ENCODE measurements around the gene CHRNE. TPM values are rescaled to one million over a fixed set of nuclear protein-coding genes. Genes with fewer than 3 reads are reported as not detected.

The CHRNE gene
- polyA plus RNA-seq, 1 donor from 2014 or later: 0.25 TPM

DNA sequence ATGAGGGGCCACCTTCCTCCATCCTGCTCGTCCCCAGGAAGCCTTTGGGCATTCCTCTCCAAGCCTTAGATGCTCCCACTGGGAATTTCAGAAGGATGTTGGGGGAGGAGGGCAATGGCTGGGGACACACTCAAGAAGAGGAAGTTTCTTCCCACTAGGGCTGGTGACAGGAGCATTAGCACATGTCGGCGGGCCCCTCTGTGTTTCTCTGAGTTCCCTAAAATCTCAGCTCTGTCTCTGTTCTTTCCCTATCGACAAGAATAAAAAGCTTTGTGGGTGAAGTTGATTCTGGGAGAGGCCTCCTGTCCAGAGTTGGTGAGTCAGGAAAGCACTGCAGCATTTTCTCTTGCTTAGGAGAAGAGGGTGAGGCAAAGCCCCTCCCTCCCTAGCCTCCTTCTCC is 23.3 kb downstream of the CHRNE start:
- H3K9ac ChIP-seq (ENCODE audit: low read length): no peak overlapping the region
- no peak overlapping the region for H3K4me2 ChIP-seq (ENCODE audit: low read length)
- no peaks in the 10 kb centered on the region for H3F3A ChIP-seq (ENCODE audit: insufficient read depth, low read length, poor library complexity, severe bottlenecking)
- TF ChIP-seq POLR2AphosphoS5 (IDR thresholded peaks at IDR 0.05) (no peak), REST (IDR thresholded peaks at IDR 0.05; ENCODE audit: borderline replicate concordance) (no peak), EZH2 (IDR thresholded peaks at IDR 0.05; ENCODE audit: borderline replicate concordance, insufficient read depth, low read length, poor library complexity, severe bottlenecking) (no peak), RAD21 (conservative IDR thresholded peaks at IDR 0.05) (no peak), TAF1 (IDR thresholded peaks at IDR 0.05; ENCODE audit: low read depth) (no peak), CTCF (IDR thresholded peaks at IDR 0.05; ENCODE audit: poor library complexity, severe bottlenecking) (no peak), SMC3 (conservative IDR thresholded peaks at IDR 0.05; ENCODE audit: poor library complexity) (no peak), MXI1 (conservative IDR thresholded peaks at IDR 0.05; ENCODE audit: poor library complexity, severe bottlenecking) (no peak), EP300 (conservative IDR thresholded peaks at IDR 0.05; ENCODE audit: poor library complexity, severe bottlenecking) (no peak)
- no peak overlapping the region for H2AFZ ChIP-seq (ENCODE audit: low read depth, low read length)
- H4K20me1 ChIP-seq (ENCODE audit: insufficient read depth): no peaks in the 10 kb centered on the region
- no peaks in the 10 kb centered on the region for H3K9me3 ChIP-seq (ENCODE audit: low read length)
- no peaks in the 10 kb centered on the region for H3K36me3 ChIP-seq (ENCODE audit: insufficient read depth, low read length)
- H3K4me3 ChIP-seq (ENCODE audit: low read length): no peak overlapping the region
- H3K9me2 ChIP-seq (ENCODE audit: insufficient read depth, low read length): no peaks in the 10 kb centered on the region
- H3K79me2 ChIP-seq (replicated peaks; ENCODE audit: insufficient read depth, low read length): no peaks in the 10 kb centered on the region
- H3K27ac ChIP-seq (ENCODE audit: low read length): no peak overlapping the region
- no peaks in the 10 kb centered on the region for H3K27me3 ChIP-seq (ENCODE audit: insufficient read depth, low read depth, low read length)

DNA sequence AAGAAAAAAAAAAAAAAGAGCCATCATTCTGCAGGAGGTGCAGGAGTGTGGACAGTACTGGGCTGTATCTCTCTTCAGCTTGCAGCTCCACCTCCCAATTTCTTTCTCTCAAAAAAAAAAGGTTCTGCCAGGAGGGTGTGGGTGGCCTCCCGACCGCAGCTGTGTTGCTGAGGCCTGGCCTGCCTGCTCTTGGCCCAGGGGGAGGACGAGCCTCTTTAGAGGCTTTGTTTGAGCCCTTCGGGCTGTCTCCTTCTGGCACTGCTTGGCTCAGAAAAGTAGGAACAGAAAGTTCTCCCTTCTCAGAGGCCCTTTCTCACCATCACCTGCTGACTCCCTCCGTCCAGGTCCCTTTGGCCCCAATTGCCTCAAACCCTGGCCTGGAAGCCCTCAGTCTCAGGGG is 25.8 kb downstream of the CHRNE start:
- no peaks in the 10 kb centered on the region for H3K79me2 ChIP-seq (replicated peaks; ENCODE audit: insufficient read depth, low read length)
- no peaks in the 10 kb centered on the region for H4K20me1 ChIP-seq (ENCODE audit: insufficient read depth)
- no peaks in the 10 kb centered on the region for H3K9me2 ChIP-seq (ENCODE audit: insufficient read depth, low read length)
- no peak for TF ChIP-seq SMC3 (conservative IDR thresholded peaks at IDR 0.05; ENCODE audit: poor library complexity)
- TF ChIP-seq EP300 (conservative IDR thresholded peaks at IDR 0.05; ENCODE audit: poor library complexity, severe bottlenecking): no peak
- TF ChIP-seq RAD21 (conservative IDR thresholded peaks at IDR 0.05): no peak
- no peak for TF ChIP-seq MXI1 (conservative IDR thresholded peaks at IDR 0.05; ENCODE audit: poor library complexity, severe bottlenecking)
- no peak for TF ChIP-seq CTCF (IDR thresholded peaks at IDR 0.05; ENCODE audit: poor library complexity, severe bottlenecking)
- TF ChIP-seq EZH2 (IDR thresholded peaks at IDR 0.05; ENCODE audit: borderline replicate concordance, insufficient read depth, low read length, poor library complexity, severe bottlenecking): no peak
- no peak for TF ChIP-seq REST (IDR thresholded peaks at IDR 0.05; ENCODE audit: borderline replicate concordance)
- TF ChIP-seq POLR2AphosphoS5 (IDR thresholded peaks at IDR 0.05): no peak
- no peak for TF ChIP-seq TAF1 (IDR thresholded peaks at IDR 0.05; ENCODE audit: low read depth)
- H2AFZ ChIP-seq (ENCODE audit: low read depth, low read length): no peak overlapping the region
- H3K9me3 ChIP-seq (ENCODE audit: low read length): no peaks in the 10 kb centered on the region
- no peaks in the 10 kb centered on the region for H3F3A ChIP-seq (ENCODE audit: insufficient read depth, low read length, poor library complexity, severe bottlenecking)
- H3K4me3 ChIP-seq (ENCODE audit: low read length): no peak overlapping the region
- no peaks in the 10 kb centered on the region for H3K36me3 ChIP-seq (ENCODE audit: insufficient read depth, low read length)
- H3K9ac ChIP-seq (ENCODE audit: low read length): no peak overlapping the region
- no peak overlapping the region for H3K4me2 ChIP-seq (ENCODE audit: low read length)
- H3K27me3 ChIP-seq (ENCODE audit: insufficient read depth, low read depth, low read length): no peaks in the 10 kb centered on the region
- H3K27ac ChIP-seq (ENCODE audit: low read length): no peak overlapping the region

All from neural cell (in vitro differentiated cells).